M059J (cell line): ENCODE results near the gene PTH1R. TPM values are rescaled to one million over a fixed set of nuclear protein-coding genes. Genes with fewer than 3 reads are reported as not detected.
A peak's percentile ranks its signal among the peaks of the same experiment; 100 is the strongest.

Source experiments
- DNase-seq: peaks from one replicate; pipeline ENCODE4 v3.0.0-alpha.2; 2012; ENCODE audit warnings: low read depth
- total RNA-seq: library from RNA; depleted of rRNA; stranded (reverse); fragments of >200 nt; shearing (Covaris generic); gene quantifications from 2 replicates; pipeline ENCODE4 v1.2.3, GENCODE V29; 2014

Gene PTH1R
- total RNA-seq, 1 experiment from 2014 or later: 1.4 TPM

- no peak for DNase-seq
These were observed 13.2 kb upstream of the PTH1R start for GRCh38 chr3:46864061-46864881.

- DNase-seq: no peak
These were observed 12.5 kb upstream of the PTH1R start for GRCh38 chr3:46865031-46865507.

- no peak for DNase-seq
These were observed 12.0 kb upstream of the PTH1R start for GRCh38 chr3:46865546-46865945.

- DNase-seq: no peak
These were observed 11.4 kb upstream of the PTH1R start for GRCh38 chr3:46866032-46866595.

GRCh38 chr3:46866720-46867549, 10.6 kb upstream of the PTH1R start:
- DNase-seq: peak; percentile 31

- no peak for DNase-seq
These were observed 10.0 kb upstream of the PTH1R start for GRCh38 chr3:46867550-46867898.

- no peak for DNase-seq
These were observed 9.2 kb upstream of the PTH1R start for GRCh38 chr3:46868287-46868686.

- no peak for DNase-seq
These were observed 8.6 kb upstream of the PTH1R start for GRCh38 chr3:46868948-46869347.

- no peak for DNase-seq
These were observed 8.1 kb upstream of the PTH1R start for GRCh38 chr3:46869440-46869839.

- DNase-seq: no peak
These were observed 6.9 kb upstream of the PTH1R start for GRCh38 chr3:46870651-46871050.

- DNase-seq: no peak
These were observed 6.3 kb upstream of the PTH1R start for GRCh38 chr3:46871222-46871621.

GRCh38 chr3:46873521-46873920, 4.0 kb upstream of the PTH1R start:
- DNase-seq: no peak

GRCh38 chr3:46874430-46874829, 3.1 kb upstream of the PTH1R start:
- DNase-seq: no peak

- DNase-seq: no peak
These were observed 2.0 kb upstream of the PTH1R start for GRCh38 chr3:46875560-46875959.

- DNase-seq: peak; percentile 33
These were observed 914 bp upstream of the PTH1R start for GRCh38 chr3:46876313-46877300.

GRCh38 chr3:46878781-46879436, 1.4 kb downstream of the PTH1R start:
- peak; percentile 53 for DNase-seq

- DNase-seq: no peak
These were observed 3.5 kb downstream of the PTH1R start for GRCh38 chr3:46880884-46881595.

GRCh38 chr3:46881596-46882376, 4.3 kb downstream of the PTH1R start:
- peak; percentile 14 for DNase-seq

GRCh38 chr3:46882377-46883053, 5.0 kb downstream of the PTH1R start:
- DNase-seq: peak; percentile 28
